Fibroblast of lung (primary cell): ENCODE data around the gene RBM46. TPM values are rescaled to one million over a fixed set of nuclear protein-coding genes. Genes with fewer than 3 reads are reported as not detected.

Experiments used
- DNase-seq, 2 donors: peaks; one replicate each; pipeline versions ENCODE4 v3.0.0 to v3.0.0-alpha.2; 2010; ENCODE audit warnings: low read depth in 2 of 2
- H2AFZ ChIP-seq: 2 replicates; pipeline ENCODE4 v1.5.1; 2012; ENCODE audit warnings: low read length, control low read depth, inconsistent platforms
- H3K27ac ChIP-seq: 2 replicates; pipeline ENCODE4 v1.5.1; 2011; ENCODE audit warnings: low read length, control low read depth; ENCODE audit not compliant: insufficient read depth
- H3K27me3 ChIP-seq: 2 replicates; pipeline ENCODE4 v1.5.1; 2011; ENCODE audit warnings: mild to moderate bottlenecking, low read length; ENCODE audit not compliant: control insufficient read depth, insufficient read depth
- H3K36me3 ChIP-seq: 2 replicates; pipeline ENCODE4 v1.5.1; 2011; ENCODE audit warnings: low read length; ENCODE audit not compliant: control insufficient read depth, insufficient read depth
- H3K4me1 ChIP-seq: 2 replicates; pipeline ENCODE4 v1.5.1; 2011; ENCODE audit warnings: low read length; ENCODE audit not compliant: control insufficient read depth, insufficient read depth; ENCODE audit errors: extremely low read depth
- H3K4me2 ChIP-seq: 2 replicates; pipeline ENCODE4 v1.5.1; 2011; ENCODE audit warnings: low read length, control low read depth; ENCODE audit not compliant: insufficient read depth; ENCODE audit errors: extremely low read depth
- H3K4me3 ChIP-seq, 4 experiments: fragments of 200-600 bp in 1 of 4; sonication (generic) in 1 of 4; replicated peaks in 1 of 4; 2 replicates each; pipeline ENCODE4 v1.5.1; 2011 to 2016; ENCODE audit warnings: low read length in 4 of 4, low read depth in 3 of 4, mild to moderate bottlenecking in 3 of 4, control low read depth in 2 of 4, inconsistent platforms in 1 of 4, mixed read lengths in 1 of 4; ENCODE audit not compliant: insufficient read depth in 1 of 4; ENCODE audit errors: control extremely low read depth in 1 of 4
- H3K79me2 ChIP-seq: 2 replicates; pipeline ENCODE4 v1.5.1; 2012; ENCODE audit warnings: mild to moderate bottlenecking, low read length, inconsistent platforms; ENCODE audit not compliant: control insufficient read depth, insufficient read depth
- H3K9ac ChIP-seq: 2 replicates; pipeline ENCODE4 v1.5.1; 2011; ENCODE audit warnings: mild to moderate bottlenecking, low read length, control low read depth; ENCODE audit not compliant: insufficient read depth
- H3K9me3 ChIP-seq: 2 replicates; pipeline ENCODE4 v1.5.1; 2012; ENCODE audit warnings: low read depth, low read length; ENCODE audit not compliant: control insufficient read depth, insufficient read depth
- H4K20me1 ChIP-seq: 2 replicates; pipeline ENCODE4 v1.5.1; 2011; ENCODE audit warnings: low read length; ENCODE audit not compliant: control insufficient read depth, insufficient read depth; ENCODE audit errors: extremely low read depth
- EZH2 ChIP-seq: IDR thresholded peaks from 2 replicates; pipeline ENCODE4 v1.5.1; 2012; ENCODE audit warnings: low read length, control low read depth, mild to moderate bottlenecking; ENCODE audit errors: missing control alignments
- polyA plus RNA-seq, 2 donors: library from polyadenylated mRNA; depleted of rRNA in 1 of 2; stranded (reverse) in 1 of 2; unstranded in 1 of 2; fragments of >200 nt; gene quantifications; 2 replicates each; pipeline ENCODE4 v1.2.1, GENCODE V29; 2011 to 2012; ENCODE audit warnings: missing spikeins in 1 of 2
- total RNA-seq: library from RNA; depleted of rRNA; stranded (reverse); fragments of >200 nt; gene quantifications from 2 replicates; pipeline ENCODE4 v1.2.1, GENCODE V29; 2014
- TF ChIP-seq, protein P1 (sequence below), 2 donors: IDR thresholded peaks in 1 of 2; conservative IDR thresholded peaks in 1 of 2; 1 replicate in 1 of 2; 2 replicates in 1 of 2; pipeline ENCODE4 v1.5.1; 2011 to 2012; ENCODE audit warnings: low read length in 2 of 2, control low read depth in 1 of 2, inconsistent platforms in 1 of 2, low read depth in 1 of 2, mild to moderate bottlenecking in 1 of 2

Gene RBM46
- total and polyA plus RNA-seq, 2 donors (not counting 1 experiment from before 2014, with no cell fraction given), result 0.08 TPM; not detected in 1

DNA sequence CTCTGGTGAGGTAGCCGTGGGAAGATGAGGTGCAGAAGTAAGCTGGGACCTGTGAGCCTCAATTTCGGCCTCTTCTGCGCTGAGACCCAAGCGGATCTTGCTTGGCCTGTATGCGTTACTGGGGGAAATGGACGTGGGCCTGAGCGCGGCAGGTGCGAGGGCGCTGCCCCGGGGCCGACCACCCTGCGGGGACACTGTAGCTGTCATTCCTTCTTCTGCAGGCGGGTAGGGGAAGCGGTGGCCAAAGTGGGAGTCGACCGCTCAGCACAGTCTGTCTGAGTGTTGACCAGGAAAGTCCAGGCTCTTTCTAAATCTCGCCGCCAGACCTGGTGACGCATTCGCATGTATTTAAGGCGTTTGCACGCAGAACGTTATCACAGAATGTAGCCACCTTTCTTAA is 40.6 kb upstream of the RBM46 start:
- TF ChIP-seq, protein P1, sequence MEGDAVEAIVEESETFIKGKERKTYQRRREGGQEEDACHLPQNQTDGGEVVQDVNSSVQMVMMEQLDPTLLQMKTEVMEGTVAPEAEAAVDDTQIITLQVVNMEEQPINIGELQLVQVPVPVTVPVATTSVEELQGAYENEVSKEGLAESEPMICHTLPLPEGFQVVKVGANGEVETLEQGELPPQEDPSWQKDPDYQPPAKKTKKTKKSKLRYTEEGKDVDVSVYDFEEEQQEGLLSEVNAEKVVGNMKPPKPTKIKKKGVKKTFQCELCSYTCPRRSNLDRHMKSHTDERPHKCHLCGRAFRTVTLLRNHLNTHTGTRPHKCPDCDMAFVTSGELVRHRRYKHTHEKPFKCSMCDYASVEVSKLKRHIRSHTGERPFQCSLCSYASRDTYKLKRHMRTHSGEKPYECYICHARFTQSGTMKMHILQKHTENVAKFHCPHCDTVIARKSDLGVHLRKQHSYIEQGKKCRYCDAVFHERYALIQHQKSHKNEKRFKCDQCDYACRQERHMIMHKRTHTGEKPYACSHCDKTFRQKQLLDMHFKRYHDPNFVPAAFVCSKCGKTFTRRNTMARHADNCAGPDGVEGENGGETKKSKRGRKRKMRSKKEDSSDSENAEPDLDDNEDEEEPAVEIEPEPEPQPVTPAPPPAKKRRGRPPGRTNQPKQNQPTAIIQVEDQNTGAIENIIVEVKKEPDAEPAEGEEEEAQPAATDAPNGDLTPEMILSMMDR (conservative IDR thresholded peaks at IDR 0.05 in 1 of 2, IDR thresholded peaks at IDR 0.05 in 1 of 2; ENCODE audit: low read depth in 1 of 2, low read length in 2 of 2), result no peak
- TF ChIP-seq EZH2, result no peak
- Histone ChIP-seq H3K9ac (no peak overlapping the region), H3K36me3 (no peaks in the 10 kb centered on the region), H4K20me1 (no peaks in the 10 kb centered on the region), H3K4me3 (no peak overlapping the region), H3K4me1 (no peaks in the 10 kb centered on the region), H3K4me2 (no peak overlapping the region), H3K27me3 (peaks cover 24% of the 10 kb centered on the region), H3K27ac (no peak overlapping the region), H3K9me3 (no peaks in the 10 kb centered on the region), H2AFZ (no peak overlapping the region), H3K79me2 (no peaks in the 10 kb centered on the region)
- no peak for DNase-seq

DNA sequence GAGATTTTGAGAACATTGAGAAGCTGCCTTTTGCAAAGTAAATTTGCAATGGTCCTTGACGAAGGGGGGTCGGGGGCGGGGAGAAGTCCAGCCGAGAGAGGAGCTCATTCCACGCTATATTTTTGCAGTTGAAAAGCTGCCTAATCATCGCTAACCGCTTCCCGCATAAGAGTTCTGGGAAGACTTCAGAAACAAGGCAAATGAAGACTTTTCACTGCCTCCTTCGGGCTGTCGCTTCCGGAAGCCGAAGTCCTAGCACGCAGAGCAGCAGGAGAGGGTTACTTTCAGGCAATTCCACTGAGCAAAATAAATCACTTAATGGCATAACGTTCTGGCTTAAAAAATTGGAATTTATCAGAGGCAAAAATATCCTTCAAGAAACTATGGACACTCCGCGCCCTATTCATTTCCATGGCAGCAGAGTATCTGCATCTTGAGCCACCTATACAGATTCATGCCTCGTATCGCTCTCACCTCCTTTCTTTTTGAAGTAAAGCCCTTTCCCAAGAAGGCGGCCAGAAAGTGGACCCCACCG is 39.9 kb upstream of the RBM46 start:
- no peaks in the 10 kb centered on the region for H3K79me2 ChIP-seq
- H4K20me1 ChIP-seq, result no peaks in the 10 kb centered on the region
- no peak overlapping the region for H3K27ac ChIP-seq
- no peak for DNase-seq
- H3K4me1 ChIP-seq, result no peaks in the 10 kb centered on the region
- H3K4me3 ChIP-seq, result no peak overlapping the region
- no peaks in the 10 kb centered on the region for H3K36me3 ChIP-seq
- TF ChIP-seq EZH2, result no peak
- TF ChIP-seq, protein P1 (conservative IDR thresholded peaks at IDR 0.05 in 1 of 2, IDR thresholded peaks at IDR 0.05 in 1 of 2; ENCODE audit: low read depth in 1 of 2, low read length in 2 of 2), result no peak
- H2AFZ ChIP-seq, result no peak overlapping the region
- peaks cover 26% of the 10 kb centered on the region for H3K27me3 ChIP-seq
- no peaks in the 10 kb centered on the region for H3K9me3 ChIP-seq
- H3K9ac ChIP-seq, result no peak overlapping the region
- no peak overlapping the region for H3K4me2 ChIP-seq

DNA sequence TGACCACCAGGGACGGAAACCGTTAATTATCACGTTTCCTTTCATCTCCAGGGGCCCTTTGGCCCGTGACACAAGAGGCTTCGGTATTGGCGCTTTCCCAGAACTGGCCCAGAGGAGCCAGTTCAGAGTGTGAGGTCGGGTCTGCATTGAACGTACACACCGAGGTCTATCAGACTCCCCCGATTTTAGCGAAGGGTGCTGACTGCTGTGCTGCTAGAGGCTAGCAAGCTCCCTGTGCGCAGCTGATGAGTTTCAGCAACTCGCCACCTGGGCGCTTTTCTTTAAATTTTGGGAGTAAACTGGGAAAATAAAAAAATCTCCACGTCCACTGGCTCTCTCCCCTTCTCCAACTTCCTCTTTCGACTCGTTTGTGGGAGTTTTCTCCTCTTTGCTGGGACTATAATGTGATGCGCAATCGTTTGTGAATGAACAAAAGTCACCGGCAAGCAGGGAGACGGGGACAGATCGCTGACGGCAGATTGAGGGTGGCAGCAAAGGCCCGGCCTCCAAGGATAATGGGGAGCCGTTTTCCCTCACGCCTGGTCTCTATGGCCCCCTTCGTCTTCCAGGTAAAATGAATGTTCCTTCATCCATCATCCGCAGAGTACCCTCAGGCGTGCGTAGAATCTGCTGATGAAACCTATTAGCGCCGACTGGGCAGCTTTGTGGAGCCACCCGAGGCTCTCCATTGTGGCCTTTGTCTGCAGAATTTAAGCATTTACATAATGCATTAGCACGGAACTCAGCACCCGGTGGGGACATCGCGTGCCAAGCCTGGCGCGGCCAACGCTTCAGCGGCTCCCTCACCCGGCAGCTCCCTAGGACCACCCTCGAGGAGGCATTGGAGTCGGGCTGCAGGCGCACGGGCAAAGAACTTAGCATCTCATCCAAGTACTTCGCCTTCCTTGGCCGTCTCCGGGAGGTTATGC is 38.9 kb upstream of the RBM46 start:
- Histone ChIP-seq H2AFZ (no peak overlapping the region), H4K20me1 (no peaks in the 10 kb centered on the region), H3K27me3 (peaks cover 26% of the 10 kb centered on the region), H3K4me2 (peak overlapping the region; percentile 58), H3K4me1 (no peaks in the 10 kb centered on the region), H3K9me3 (no peaks in the 10 kb centered on the region), H3K4me3 (peak overlapping the region in 2 of 4 experiments; percentile 2 to 46), H3K36me3 (no peaks in the 10 kb centered on the region), H3K79me2 (no peaks in the 10 kb centered on the region), H3K27ac (no peak overlapping the region), H3K9ac (no peak overlapping the region)
- TF ChIP-seq, protein P1 (conservative IDR thresholded peaks at IDR 0.05 in 1 of 2, IDR thresholded peaks at IDR 0.05 in 1 of 2; ENCODE audit: low read depth in 1 of 2, low read length in 2 of 2), result no peak
- peak; percentile 83 for TF ChIP-seq EZH2
- peak; percentile 19 to 34 for DNase-seq
